ENCODE measurements around the gene UBASH3A. TPM values are rescaled to one million over a fixed set of nuclear protein-coding genes. Genes with fewer than 3 reads are reported as not detected.

Gene UBASH3A
- total RNA-seq, 1 experiment from 2014 or later: 0.07 TPM

- Histone ChIP-seq H2AFZ (ENCODE audit: low read depth, low read length, poor library complexity, severe bottlenecking) (no peak overlapping the region), H3K4me1 (ENCODE audit: control insufficient read depth in 1 of 2, insufficient read depth in 2 of 2, low read length in 2 of 2) (0 out of 4 replicates have a peak, but pooled peaks cover 0 to 2% of the 10 kb centered on the region in 2 experiments), H3K9me3 (ENCODE audit: control insufficient read depth in 1 of 2, insufficient read depth in 1 of 2, low read depth in 1 of 2, low read length in 2 of 2) (no peaks in the 10 kb centered on the region), H3K4me2 (ENCODE audit: low read length) (no peak overlapping the region), H4K20me1 (ENCODE audit: insufficient read depth) (no peaks in the 10 kb centered on the region), H3K79me2 (ENCODE audit: insufficient read depth, low read length) (no peaks in the 10 kb centered on the region), H3K9ac (ENCODE audit: low read length) (no peak overlapping the region), H3K27me3 (ENCODE audit: insufficient read depth, low read length) (peaks cover 48% of the 10 kb centered on the region; the same call in 1 of the 2 replicates), H3K27ac (ENCODE audit: low read depth, low read length) (no peak overlapping the region), H3K9me2 (ENCODE audit: insufficient read depth) (no peaks in the 10 kb centered on the region), H3K36me3 (ENCODE audit: control insufficient read depth in 1 of 2, insufficient read depth in 2 of 2, low read length in 2 of 2) (no peaks in the 10 kb centered on the region), H3K4me3 (replicated peaks in 1 of 2; ENCODE audit: low read depth in 1 of 2, low read length in 2 of 2) (no peak overlapping the region)
- TF ChIP-seq POLR2AphosphoS5 (IDR thresholded peaks at IDR 0.05; ENCODE audit: low read depth, low read length): no peak
- TF ChIP-seq, protein P1, sequence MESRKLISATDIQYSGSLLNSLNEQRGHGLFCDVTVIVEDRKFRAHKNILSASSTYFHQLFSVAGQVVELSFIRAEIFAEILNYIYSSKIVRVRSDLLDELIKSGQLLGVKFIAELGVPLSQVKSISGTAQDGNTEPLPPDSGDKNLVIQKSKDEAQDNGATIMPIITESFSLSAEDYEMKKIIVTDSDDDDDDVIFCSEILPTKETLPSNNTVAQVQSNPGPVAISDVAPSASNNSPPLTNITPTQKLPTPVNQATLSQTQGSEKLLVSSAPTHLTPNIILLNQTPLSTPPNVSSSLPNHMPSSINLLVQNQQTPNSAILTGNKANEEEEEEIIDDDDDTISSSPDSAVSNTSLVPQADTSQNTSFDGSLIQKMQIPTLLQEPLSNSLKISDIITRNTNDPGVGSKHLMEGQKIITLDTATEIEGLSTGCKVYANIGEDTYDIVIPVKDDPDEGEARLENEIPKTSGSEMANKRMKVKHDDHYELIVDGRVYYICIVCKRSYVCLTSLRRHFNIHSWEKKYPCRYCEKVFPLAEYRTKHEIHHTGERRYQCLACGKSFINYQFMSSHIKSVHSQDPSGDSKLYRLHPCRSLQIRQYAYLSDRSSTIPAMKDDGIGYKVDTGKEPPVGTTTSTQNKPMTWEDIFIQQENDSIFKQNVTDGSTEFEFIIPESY (IDR thresholded peaks at IDR 0.05; ENCODE audit: extremely low read depth, insufficient replicate concordance, low read length): no peak
- no peak for TF ChIP-seq ELF1 (IDR thresholded peaks at IDR 0.05; ENCODE audit: borderline replicate concordance, low read depth)
- TF ChIP-seq JUND (IDR thresholded peaks at IDR 0.05): no peak
- no peak for TF ChIP-seq SIN3A (IDR thresholded peaks at IDR 0.05; ENCODE audit: low read depth)
- no peak for TF ChIP-seq ZFX (IDR thresholded peaks at IDR 0.05)
- no peak for TF ChIP-seq EZH2 (IDR thresholded peaks at IDR 0.05)
- TF ChIP-seq CTCF (IDR thresholded peaks at IDR 0.05 in 2 of 3, conservative IDR thresholded peaks at IDR 0.05 in 1 of 3; ENCODE audit: borderline replicate concordance in 1 of 3, insufficient read depth in 1 of 3, low read depth in 2 of 3, low read length in 2 of 3): no peak
- TF ChIP-seq POLR2A (IDR thresholded peaks at IDR 0.05; ENCODE audit: borderline replicate concordance, extremely low read depth, insufficient read depth, insufficient read length): no peak
- no peak for TF ChIP-seq YY1 (IDR thresholded peaks at IDR 0.05; ENCODE audit: extremely low read depth, insufficient replicate concordance, low read depth, low read length)
- intact Hi-C loops (cut with micrococcal nuclease): no loop called here
- ChIA-PET POLR2A (no interaction called here), CTCF (no interaction called here), RAD21 (ENCODE audit: low non-redundant PET in 1 of 2, low total read pairs in 2 of 2, uncharacterized antibody in 2 of 2, unreplicated experiment in 2 of 2) (no interaction called here)
- DNase-seq (ENCODE audit: low read depth, low spot score) (no peak), ATAC-seq (no peak)
- no TSS peak for BruUV-seq (replicated peaks)
These were observed 25.3 kb downstream of the UBASH3A start for GRCh38 chr21:42429021-42429420.

All from HCT116 (cell line).